Muscle of arm (tissue), 12 donors: ENCODE measurements around the gene SLC22A5. TPM values are rescaled to one million over a fixed set of nuclear protein-coding genes. Genes with fewer than 3 reads are reported as not detected.

Source experiments
- polyA plus RNA-seq, 12 donors: library from polyadenylated mRNA; unstranded; fragments of 120-200 nt; gene quantifications; one replicate each; pipeline ENCODE4 v1.2.1, GENCODE V29; 2013; ENCODE audit not compliant: insufficient read length in 12 of 12

SLC22A5 gene
- polyA plus RNA-seq, 12 donors = 6.0 to 14.0 (median 8.8) TPM; not detected in 1

Other genes with a start within 250 kb of the SLC22A5 start
- gene P4HA2, start 141.9 kb upstream of the SLC22A5 start, polyA plus RNA-seq = 10 to 100 TPM in 11 of 12 donors, not detected in 1; 31.0 to 87.0 (median 60.9) TPM
- 100 to 1,000 TPM in 1 of 12 donors, 10 to 100 TPM in 10, not detected in 1; 41.6 to 104 (median 47.7) TPM for gene PDLIM4, start 112.0 kb upstream of the SLC22A5 start, polyA plus RNA-seq
- gene SLC22A4, start 75.3 kb upstream of the SLC22A5 start, polyA plus RNA-seq = 1 to 10 TPM in 10 of 12 donors, not detected in 2; 2.3 to 5.0 (median 3.7) TPM
- gene IRF1, start 121.1 kb downstream of the SLC22A5 start, polyA plus RNA-seq = 10 to 100 TPM in 2 of 12 donors, 1 to 10 TPM in 9, not detected in 1; 5.6 to 22.8 (median 8.9) TPM
- under 1 TPM in 1 of 12 donors, not detected in 11; 0.47 TPM for gene IL5, start 173.8 kb downstream of the SLC22A5 start, polyA plus RNA-seq
- gene RAD50, start 187.3 kb downstream of the SLC22A5 start, polyA plus RNA-seq = 10 to 100 TPM in 11 of 12 donors, not detected in 1; 18.1 to 37.4 (median 25.8) TPM